ENCODE data around the gene MUC12. TPM values are rescaled to one million over a fixed set of nuclear protein-coding genes. Genes with fewer than 3 reads are reported as not detected.

Gene MUC12
- total RNA-seq, 1 donor from 2014 or later: 1.7 TPM

DNA sequence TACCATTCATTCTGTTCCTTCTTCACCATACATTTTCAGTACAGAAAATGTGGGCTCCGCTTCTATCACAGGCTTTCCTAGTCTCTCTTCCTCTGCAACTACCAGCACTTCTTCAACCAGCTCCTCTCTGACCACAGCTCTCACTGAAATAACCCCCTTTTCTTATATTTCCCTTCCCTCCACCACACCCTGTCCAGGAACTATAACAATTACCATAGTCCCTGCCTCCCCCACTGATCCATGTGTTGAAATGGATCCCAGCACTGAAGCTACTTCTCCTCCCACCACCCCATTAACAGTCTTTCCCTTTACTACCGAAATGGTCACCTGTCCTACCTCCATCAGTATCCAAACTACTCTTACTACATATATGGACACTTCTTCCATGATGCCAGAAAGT is 9.5 kb upstream of the MUC12 start:
- no peak for DNase-seq (ENCODE audit: low read depth)
- TF ChIP-seq, protein P1, sequence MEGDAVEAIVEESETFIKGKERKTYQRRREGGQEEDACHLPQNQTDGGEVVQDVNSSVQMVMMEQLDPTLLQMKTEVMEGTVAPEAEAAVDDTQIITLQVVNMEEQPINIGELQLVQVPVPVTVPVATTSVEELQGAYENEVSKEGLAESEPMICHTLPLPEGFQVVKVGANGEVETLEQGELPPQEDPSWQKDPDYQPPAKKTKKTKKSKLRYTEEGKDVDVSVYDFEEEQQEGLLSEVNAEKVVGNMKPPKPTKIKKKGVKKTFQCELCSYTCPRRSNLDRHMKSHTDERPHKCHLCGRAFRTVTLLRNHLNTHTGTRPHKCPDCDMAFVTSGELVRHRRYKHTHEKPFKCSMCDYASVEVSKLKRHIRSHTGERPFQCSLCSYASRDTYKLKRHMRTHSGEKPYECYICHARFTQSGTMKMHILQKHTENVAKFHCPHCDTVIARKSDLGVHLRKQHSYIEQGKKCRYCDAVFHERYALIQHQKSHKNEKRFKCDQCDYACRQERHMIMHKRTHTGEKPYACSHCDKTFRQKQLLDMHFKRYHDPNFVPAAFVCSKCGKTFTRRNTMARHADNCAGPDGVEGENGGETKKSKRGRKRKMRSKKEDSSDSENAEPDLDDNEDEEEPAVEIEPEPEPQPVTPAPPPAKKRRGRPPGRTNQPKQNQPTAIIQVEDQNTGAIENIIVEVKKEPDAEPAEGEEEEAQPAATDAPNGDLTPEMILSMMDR (conservative IDR thresholded peaks at IDR 0.05; ENCODE audit: low read depth, low read length): no peak
- H3K4me3 ChIP-seq (ENCODE audit: low read depth, low read length): no peak overlapping the region

DNA sequence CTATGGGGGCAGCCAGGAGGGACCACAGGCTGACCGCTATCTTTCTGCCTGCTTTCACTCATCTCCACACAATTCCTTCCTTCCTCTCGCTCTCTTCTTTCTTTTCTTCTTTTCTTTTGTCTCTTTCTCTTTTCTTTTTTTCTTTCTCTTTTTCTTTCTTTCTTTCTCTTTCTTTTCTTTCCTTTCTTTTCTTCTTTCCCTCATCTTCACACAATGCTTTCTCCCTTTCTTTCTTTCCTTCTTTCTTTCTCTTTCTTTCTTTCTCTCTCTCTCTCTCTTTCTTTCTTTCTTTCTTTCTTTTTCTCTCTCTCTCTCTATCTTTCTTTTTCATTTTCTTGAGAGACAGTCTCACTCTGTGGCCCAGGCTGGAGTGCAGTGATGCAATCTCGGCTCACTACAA is 6.8 kb upstream of the MUC12 start:
- no peak overlapping the region for H3K4me3 ChIP-seq (ENCODE audit: low read depth, low read length)
- DNase-seq (ENCODE audit: low read depth): no peak
- TF ChIP-seq, protein P1 (conservative IDR thresholded peaks at IDR 0.05; ENCODE audit: low read depth, low read length): no peak

DNA sequence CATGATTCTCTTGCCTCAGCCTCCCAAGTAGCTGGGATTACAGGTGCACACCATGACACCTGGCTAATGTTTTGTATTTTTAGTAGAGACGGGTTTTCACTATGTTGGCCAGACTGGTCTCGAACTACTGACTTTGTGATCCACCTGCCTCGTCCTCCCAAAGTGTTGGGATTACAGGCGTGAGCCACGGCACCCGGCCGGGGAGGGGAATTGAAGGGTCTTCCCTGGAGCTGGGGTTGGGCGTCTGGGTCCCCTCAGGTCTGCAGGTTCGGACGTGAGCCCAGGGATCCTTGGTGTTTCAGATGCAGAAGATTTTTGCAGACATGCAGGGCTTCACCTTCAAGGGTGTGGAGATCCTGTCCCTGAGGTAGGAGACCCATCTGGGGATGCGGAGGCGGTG is 6.0 kb upstream of the MUC12 start:
- TF ChIP-seq, protein P1 (conservative IDR thresholded peaks at IDR 0.05; ENCODE audit: low read depth, low read length): no peak
- DNase-seq (ENCODE audit: low read depth): no peak
- no peak overlapping the region for H3K4me3 ChIP-seq (ENCODE audit: low read depth, low read length)

DNA sequence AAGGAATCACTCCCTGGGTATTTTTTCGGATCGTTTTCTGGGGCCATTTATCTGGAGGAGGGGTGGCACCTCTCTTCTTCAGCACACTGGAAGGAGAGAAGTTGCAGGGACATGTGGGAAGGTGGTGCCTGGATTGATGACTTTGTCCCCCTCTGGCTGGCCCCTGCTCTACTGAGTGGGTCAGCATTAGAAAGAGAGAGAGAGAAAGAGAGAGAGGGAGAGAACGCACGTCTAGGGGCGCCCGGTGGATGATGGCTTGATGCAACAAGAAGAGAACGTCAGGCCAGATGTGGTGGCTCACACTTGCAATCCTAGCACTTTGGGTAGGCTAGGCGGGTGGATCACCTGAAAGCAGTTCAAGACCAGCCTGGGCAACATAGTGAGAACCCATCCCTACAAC is 5.5 kb upstream of the MUC12 start:
- no peak overlapping the region for H3K4me3 ChIP-seq (ENCODE audit: low read depth, low read length)
- no peak for DNase-seq (ENCODE audit: low read depth)
- TF ChIP-seq, protein P1 (conservative IDR thresholded peaks at IDR 0.05; ENCODE audit: low read depth, low read length): no peak

DNA sequence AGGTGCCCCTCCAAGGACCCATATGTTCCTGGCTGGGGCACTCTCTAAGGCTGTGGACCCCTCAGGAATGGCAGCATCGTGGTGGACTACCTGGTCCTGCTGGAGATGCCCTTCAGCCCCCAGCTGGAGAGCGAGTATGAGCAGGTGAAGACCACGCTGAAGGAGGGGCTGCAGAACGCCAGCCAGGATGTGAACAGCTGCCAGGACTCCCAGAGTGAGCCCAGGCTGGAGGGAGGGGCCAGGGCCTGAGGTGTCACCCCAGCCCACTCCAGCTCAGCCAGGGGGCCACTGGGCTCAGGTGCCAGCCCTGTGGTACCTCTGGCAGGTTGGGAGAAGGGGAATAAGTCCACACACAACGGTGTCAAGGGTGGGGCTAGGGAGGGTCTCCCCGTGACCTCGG is 4.7 kb upstream of the MUC12 start:
- H3K4me3 ChIP-seq (ENCODE audit: low read depth, low read length): no peak overlapping the region
- TF ChIP-seq, protein P1 (conservative IDR thresholded peaks at IDR 0.05; ENCODE audit: low read depth, low read length): no peak
- no peak for DNase-seq (ENCODE audit: low read depth)

DNA sequence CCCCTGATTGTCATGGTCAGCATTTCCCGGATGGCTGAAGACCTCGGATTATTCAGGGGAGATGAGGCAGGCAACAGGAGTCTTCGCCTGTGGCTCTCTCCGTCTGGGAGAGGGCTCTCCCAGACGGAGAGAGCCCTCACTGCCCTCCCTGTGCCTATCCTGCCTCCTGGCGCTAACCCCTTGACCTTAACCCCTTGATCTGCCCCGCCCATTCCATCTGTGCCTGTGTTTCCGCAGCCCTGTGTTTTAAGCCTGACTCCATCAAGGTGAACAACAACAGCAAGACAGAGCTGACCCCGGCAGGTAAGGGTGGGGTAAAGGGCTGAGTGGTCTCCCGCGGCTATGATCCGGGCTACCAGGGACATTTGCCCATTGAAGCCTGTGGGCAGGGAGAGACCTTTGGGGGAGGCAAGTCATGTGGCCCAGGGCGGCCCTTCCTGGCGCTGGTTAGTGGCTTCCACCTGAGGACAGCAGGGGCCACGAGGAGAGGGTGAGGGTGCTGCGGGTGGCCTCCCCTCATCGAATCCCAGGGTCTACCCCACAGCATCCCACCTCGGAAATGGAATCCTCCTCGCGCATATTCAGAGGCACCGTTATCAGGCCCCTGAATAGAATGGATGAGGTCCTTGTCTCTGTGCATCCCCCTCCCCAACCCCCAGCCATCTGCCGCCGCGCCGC is 4.2 kb upstream of the MUC12 start:
- TF ChIP-seq, protein P1 (conservative IDR thresholded peaks at IDR 0.05; ENCODE audit: low read depth, low read length): no peak
- no peak overlapping the region for H3K4me3 ChIP-seq (ENCODE audit: low read depth, low read length)
- DNase-seq (ENCODE audit: low read depth): no peak
